Muscle layer of colon (tissue), 2 donors: Measurements from ENCODE around the gene ACBD5.

Source experiments
- H3K27ac ChIP-seq: one replicate; pipeline ENCODE4 v1.7.0; 2013; ENCODE audit warnings: low read depth, mild to moderate bottlenecking, low read length, moderate library complexity
- H3K27me3 ChIP-seq, 2 donors: one replicate each; pipeline ENCODE4 v1.7.0; 2013; ENCODE audit warnings: low read length in 2 of 2, mild to moderate bottlenecking in 2 of 2; ENCODE audit not compliant: insufficient read depth in 2 of 2, control insufficient read depth in 1 of 2
- H3K36me3 ChIP-seq: one replicate; pipeline ENCODE4 v1.7.0; 2013; ENCODE audit warnings: mild to moderate bottlenecking, low read length; ENCODE audit not compliant: insufficient read depth
- H3K4me1 ChIP-seq: one replicate; pipeline ENCODE4 v1.7.0; 2013; ENCODE audit warnings: mild to moderate bottlenecking, low read length; ENCODE audit not compliant: insufficient read depth
- H3K4me3 ChIP-seq, 2 donors: one replicate each; pipeline ENCODE4 v1.7.0; 2013; ENCODE audit warnings: low read length in 2 of 2, low read depth in 1 of 2, mild to moderate bottlenecking in 1 of 2, moderate library complexity in 1 of 2
- H3K9ac ChIP-seq: one replicate; pipeline ENCODE4 v1.7.0; 2013; ENCODE audit warnings: low read length
- H3K9me3 ChIP-seq: one replicate; pipeline ENCODE4 v1.7.0; 2013; ENCODE audit warnings: mild to moderate bottlenecking, low read length
- donor health status: abdominal sarcoma.
- donor health status: Adenocarcinoma of cecum.

Gene ACBD5

GRCh38 chr10:27145937-27146336 lies 94.7 kb downstream of the ACBD5 start:
- H3K9ac ChIP-seq: no peak overlapping the region
- H3K27ac ChIP-seq: no peak overlapping the region
- H3K36me3 ChIP-seq: peaks cover 43% of the 10 kb centered on the region
- H3K9me3 ChIP-seq: no peaks in the 10 kb centered on the region
- no peaks in the 10 kb centered on the region for H3K27me3 ChIP-seq
- H3K4me3 ChIP-seq: no peak overlapping the region
- no peaks in the 10 kb centered on the region for H3K4me1 ChIP-seq
